SKM-1 (cell line): Measurements from ENCODE around the gene ZNF625.
"Not testable (repeated sequence)": the region's sequence is repeated elsewhere in the genome, so short reads cannot be mapped to it uniquely, and the experiment has no call there.

Experiments
- DNase-seq: peaks from one replicate; lab custom pipeline; 2025; ENCODE audit not compliant: unreplicated experiment; lab: John Stamatoyannopoulos, UW

ZNF625 gene

DNA sequence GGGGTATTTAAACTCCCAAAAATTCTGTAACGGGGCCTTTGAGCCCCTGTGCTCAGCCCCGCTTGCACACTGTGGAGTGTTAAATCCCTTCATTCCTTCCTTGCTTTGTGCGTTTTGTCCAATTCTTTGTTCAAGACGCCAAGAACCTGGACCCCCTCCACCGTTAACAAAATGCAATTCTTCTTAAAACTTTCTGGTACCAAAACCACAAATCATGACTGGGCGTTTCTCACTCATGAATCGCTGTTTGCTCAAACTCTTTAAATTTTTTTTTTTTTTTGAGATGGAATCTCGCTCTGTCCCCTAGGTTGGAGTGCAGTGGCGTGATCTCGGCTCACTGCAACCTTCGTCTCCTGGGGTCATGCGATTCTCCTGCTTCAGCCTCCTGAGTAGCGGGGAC, 17.3 kb downstream of the ZNF625 start:
- DNase-seq = no peak

DNA sequence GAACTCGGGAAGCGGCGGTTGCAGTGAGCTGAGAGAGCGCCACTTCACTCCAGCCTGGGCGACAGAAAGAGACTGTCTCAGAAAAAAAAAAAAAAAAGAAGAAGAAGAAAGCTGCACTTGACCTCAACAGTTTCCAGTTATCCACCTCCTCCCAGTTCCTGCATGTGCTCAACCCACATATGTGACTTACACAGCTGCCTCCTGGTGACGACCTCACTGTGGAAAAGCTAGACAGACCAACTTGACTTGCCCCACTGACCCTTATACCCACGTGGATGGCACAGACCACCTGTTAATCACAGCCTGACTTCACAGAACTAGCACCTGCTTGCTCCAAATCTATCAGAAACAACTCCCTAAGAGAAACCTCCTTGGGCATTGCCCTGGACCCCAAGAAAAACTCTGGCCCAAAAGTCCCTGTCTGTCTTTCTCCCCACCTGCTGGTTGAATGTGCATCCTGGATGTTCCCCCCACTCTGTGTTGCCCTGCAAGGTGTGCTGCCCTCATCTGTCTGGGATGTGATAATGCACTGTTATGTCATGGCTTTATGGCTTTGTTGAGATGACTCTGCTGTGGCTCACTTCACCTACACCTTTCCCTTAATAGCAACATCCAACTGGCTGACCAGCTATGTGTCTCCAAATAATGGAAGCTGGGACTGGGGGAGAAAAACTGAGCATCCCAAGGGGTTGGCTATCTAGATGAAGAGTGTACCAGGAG, 19.2 kb downstream of the ZNF625 start:
- DNase-seq = no peak

DNA sequence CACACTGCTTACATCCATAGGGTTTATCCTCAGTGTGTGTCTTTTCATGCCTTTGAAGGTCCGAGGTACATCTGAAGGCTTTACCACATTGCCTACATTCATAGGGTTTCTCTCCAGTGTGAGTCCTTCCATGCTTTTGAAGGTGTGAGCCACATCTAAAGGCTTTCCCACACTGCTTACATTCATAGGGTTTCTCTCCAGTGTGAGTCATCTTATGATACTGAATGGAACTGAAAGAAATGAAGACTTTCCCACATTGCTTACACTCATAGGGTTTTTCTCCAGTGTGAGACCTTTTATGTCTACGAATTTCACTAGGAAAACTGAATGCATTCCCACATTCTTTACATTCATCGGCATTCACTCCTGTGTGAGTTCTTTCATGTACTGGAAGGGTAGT, 23.5 kb downstream of the ZNF625 start:
- DNase-seq = no peak

DNA sequence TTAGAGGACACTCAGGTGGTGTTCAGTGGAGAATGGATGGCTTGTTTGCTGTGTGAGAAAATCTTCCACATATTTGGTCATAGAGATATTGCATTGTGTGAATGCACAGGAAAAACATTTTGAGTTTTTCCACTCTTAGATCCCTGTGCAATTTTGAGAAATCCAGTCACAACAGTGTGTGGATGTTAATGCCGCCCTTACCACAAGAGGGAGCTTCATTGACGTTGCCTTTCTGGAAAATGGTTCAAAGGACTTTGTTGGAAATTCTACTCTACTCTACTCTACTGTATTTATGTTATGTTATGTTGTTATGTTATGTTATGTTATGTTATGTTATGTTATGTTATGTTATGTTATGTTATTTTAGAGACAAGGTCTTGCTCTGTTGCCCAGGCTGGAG, 29.8 kb downstream of the ZNF625 start:
- peak; percentile 14 for DNase-seq

DNA sequence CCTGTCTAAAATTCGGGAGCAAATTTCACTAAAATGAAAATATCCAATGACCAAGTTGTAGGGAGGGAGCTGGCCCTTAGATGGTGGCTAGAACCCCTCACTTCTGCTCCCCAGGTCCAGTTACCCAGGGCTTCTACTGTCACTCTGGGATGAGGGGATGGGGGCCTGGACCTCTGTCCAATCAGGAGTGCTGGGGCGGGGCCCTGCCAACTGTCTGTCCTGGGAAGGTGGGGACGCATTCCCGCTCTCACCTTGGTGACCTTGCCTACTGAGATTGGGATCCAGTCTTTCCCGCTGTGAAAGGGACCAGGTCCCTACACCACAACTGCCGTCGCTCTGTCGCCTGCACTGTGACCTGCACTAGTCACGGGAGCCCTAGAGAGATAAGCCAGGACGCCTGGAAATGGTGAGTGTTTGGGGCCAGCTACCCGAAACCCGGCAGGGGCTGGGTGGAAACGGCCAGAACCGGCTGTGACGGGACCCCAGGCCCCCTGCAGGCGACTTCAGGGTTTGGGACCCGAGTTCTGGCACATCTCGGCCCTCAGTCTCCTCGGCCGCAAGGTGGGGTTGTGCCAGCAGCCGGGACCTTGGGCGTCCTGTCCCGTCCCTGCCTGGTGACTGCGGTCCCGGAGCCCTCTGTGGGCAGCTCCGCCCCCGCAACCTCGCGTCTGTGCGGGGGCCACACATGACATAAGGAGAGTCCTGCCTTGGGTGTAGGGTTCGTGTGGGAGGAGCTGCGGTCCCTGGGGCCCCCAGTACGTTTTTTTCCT, 39.1 kb downstream of the ZNF625 start:
- no peak for DNase-seq

DNA sequence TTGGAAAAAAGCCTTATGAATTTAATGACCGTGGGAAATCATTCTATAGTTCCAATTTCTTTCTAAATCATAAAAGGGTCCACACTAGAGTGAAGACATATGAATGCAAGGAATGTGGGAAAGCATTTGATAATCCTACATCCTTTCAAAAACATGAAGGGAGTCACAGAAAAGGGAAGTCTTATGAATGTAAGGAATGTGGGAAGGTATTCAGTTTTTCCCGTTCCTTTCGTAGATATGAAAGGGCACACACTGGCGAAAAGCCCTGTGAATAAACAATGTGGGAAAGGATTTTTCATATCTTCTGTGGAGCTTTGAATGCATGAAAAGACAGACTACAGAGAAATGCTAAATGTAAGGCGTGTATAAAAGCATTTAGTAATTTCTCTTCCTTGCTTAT, 43.4 kb downstream of the ZNF625 start:
- no peak for DNase-seq

DNA sequence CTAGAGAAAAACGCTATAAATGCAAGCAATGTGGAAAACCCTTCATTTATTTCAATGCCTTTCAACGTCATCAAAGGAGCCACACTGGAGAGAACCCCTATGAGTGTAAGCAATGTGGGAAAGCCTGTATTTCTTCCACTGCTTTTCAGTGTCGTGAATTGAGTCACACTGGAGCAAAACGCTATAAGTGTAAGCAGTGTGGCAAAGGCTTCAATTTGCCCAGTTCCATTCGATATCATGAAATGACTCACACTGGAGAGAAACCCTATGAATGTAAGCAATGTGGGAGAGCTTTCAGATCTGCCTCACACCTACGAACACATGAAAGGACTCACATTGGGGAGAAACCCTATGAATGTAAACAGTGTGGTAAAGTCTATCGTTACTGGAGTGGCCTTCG, 43.8 kb downstream of the ZNF625 start:
- no peak for DNase-seq

DNA sequence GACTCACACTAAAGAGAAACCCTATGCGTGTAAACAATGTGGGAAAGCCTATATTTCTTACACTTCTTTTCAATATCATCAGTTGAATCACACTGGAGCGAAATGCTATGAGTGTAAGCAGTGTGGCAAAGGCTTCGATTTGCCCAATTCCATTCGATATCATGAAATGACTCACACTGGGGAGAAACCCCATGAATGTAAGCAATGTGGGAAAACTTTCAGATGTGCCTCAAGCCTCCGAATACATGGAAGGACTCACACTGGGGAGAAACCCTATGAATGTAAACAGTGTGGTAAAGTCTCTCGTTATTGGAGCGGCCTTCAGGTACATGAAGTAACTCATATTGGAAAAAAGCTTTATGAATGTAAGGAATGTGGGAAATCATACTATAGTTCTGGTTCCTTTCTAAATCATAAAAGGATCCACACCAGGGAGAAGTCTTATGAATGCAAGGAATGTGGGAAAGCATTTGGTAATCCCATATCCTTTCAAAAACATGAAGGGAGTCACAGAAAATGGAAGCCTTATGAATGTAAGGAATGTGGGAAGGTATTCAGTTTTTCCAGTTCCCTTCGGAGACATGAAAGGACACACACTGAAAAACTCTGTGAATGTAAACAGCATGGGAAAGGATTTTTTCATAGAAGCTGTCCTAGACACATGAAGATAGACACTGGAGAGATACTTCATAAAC, 44.4 kb downstream of the ZNF625 start:
- no peak for DNase-seq

DNA sequence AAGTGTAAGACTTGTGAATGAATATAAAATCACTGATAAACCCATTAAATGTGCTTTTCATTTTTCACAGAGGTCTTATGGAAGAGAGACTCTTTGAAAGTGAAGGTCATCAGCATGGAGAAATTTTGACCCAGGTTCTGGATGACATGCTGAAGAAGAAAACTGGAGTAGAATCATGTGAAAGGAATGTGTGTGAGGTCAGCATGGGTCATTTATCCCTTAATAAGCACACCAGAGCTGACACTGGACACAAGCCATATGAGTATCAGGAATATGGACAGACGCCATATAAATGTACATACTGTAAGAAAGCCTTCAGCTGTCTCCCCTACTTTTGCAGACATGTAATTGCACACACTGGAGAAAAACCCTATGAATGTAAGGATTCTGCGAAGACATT, 45.4 kb downstream of the ZNF625 start:
- DNase-seq = no peak

DNA sequence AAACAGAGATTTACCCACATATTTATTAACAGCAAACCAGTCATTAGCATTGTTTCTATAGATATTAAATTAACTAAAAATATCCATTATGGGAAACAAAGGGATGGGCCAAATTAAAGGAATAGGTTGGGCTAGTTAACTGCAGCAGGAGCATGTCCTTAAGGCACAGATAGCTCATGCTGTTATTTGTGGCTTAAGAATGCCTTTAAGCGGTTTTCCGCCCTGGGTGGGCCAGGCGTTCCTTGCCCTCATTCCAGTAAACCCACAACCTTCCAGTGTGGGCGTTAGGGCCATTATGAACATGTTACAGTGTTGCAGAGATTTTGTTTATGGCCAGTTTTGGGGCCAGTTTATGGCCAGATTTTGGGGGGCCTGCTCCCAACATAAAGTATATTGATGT, 52.6 kb downstream of the ZNF625 start:
- DNase-seq = not testable (repeated sequence)

DNA sequence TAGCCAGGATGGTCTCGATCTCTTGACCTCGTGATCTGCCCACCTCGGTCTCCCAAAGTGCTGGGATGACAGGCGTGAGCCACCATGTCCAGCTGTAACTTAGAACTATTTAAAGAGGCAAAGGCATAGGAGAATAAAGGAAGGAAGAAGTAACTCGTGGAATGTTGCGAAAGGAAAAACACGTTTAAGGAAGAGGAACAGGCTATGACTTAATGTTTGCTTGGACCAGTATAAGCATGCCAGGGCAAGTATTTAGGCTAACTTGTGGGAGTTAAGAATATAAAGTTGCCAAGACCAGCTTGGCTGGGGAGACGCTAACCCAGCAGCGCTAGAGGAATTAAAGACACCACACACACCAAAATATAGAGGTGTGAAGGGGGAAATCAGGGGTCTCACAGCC, 58.5 kb downstream of the ZNF625 start:
- peak; percentile 46 for DNase-seq

DNA sequence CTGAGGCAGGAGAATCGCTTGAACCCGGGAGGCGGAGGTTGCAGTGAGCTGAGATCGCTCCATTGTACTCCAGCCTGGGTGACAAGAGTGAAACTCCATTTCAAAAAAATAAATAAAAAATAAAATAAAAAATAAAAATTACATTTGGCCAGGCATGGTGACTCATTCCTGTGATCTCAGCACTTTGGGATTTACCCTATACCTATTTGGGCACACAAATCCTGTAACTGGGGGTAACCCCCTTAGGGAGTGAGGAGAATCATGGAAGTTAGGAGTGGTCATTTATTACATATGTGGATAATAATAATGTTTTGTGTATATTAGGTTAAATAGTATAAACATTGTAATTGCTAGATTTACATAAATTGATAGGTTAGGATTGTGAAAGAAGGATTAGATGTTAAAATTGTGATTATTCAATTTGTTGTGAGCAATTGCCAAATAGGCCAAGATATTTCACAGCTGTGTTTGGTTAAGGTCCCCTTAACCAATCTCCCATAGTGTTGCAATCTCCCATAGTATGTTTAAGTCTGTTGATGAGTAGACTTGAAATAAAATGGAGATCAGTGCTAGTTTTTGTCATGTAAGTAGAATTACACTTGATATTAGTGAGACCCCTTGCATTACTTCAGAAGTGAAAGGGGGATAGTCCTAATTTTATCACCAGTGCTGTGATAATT, 61.3 kb downstream of the ZNF625 start:
- DNase-seq = no peak
